Dermis microvascular lymphatic vessel endothelial cell (primary cell): ENCODE measurements around the gene ATP2A3. TPM values are rescaled to one million over a fixed set of nuclear protein-coding genes. Genes with fewer than 3 reads are reported as not detected.

Experiments
- total RNA-seq: library from RNA; depleted of rRNA; stranded (reverse); fragments of >200 nt; gene quantifications from 2 replicates; pipeline ENCODE4 v1.2.1, GENCODE V29; 2014

Gene ATP2A3
- total RNA-seq, 1 donor from 2014 or later: not detected

Other genes starting within 250 kb of the ATP2A3 start
- gene HASPIN, start 240.5 kb downstream of the ATP2A3 start, total RNA-seq: 3.5 and 5.5 TPM in 2 replicates
- 9.1 and 20.3 TPM in 2 replicates for gene ITGAE, start 163.2 kb downstream of the ATP2A3 start, total RNA-seq
- gene NCBP3, start 118.2 kb downstream of the ATP2A3 start, total RNA-seq: 12.2 and 18.0 TPM in 2 replicates
- gene CAMKK1, start 71.4 kb downstream of the ATP2A3 start, total RNA-seq: 0.64 and 1.0 TPM in 2 replicates
- gene P2RX1, start 48.0 kb downstream of the ATP2A3 start, total RNA-seq: not detected in 2 replicates
- gene ZZEF1, start 178.6 kb upstream of the ATP2A3 start, total RNA-seq: 22.5 and 30.8 TPM in 2 replicates
- 36.6 and 56.4 TPM in 2 replicates for gene CYB5D2, start 178.8 kb upstream of the ATP2A3 start, total RNA-seq